Activated T-helper 1 cell treated with anti-CD3 and anti-CD28 coated beads, Interleukin-12 subunit alpha, Interleukin-12 subunit beta, Interleukin-2, Interleukin-4 antibody, amounts not matched to agents 30 ng/mL and 10 ng/mL and 1 ng/mL, durations not matched to agents 14 hours and 24 hours and 36 hours (primary cell): Measurements from ENCODE around the gene FGD5. TPM values are rescaled to one million over a fixed set of nuclear protein-coding genes. Genes with fewer than 3 reads are reported as not detected.
"Not testable (repeated sequence)": the region's sequence is repeated elsewhere in the genome, so short reads cannot be mapped to it uniquely, and the experiment has no call there.

ENCODE experiments used
- DNase-seq: peaks from one replicate; pipeline ENCODE4 v3.0.0; 2021; ENCODE audit warnings: low spot score
- H3K27ac Mint-ChIP-seq: one replicate; pipeline ENCODE4 v1.8.0; 2021; ENCODE audit warnings: mild to moderate bottlenecking, mixed read lengths
- H3K27me3 Mint-ChIP-seq: one replicate; pipeline ENCODE4 v1.8.0; 2022; ENCODE audit warnings: mild to moderate bottlenecking, moderate library complexity, mixed read lengths; ENCODE audit not compliant: insufficient read depth
- H3K36me3 Mint-ChIP-seq: one replicate; pipeline ENCODE4 v1.8.0; 2021; ENCODE audit warnings: low read depth, mixed read lengths
- H3K4me1 Mint-ChIP-seq: one replicate; pipeline ENCODE4 v1.8.0; 2021; ENCODE audit warnings: low read depth, mixed read lengths
- H3K4me3 Mint-ChIP-seq: one replicate; pipeline ENCODE4 v1.8.0; 2021; ENCODE audit warnings: mild to moderate bottlenecking, moderate library complexity, mixed read lengths
- H3K9me3 Mint-ChIP-seq: one replicate; pipeline ENCODE4 v1.8.0; 2021; ENCODE audit warnings: mixed read lengths
- intact Hi-C: fragments of 100-400 bp; cut with micrococcal nuclease; formaldehyde crosslinking; loops from one replicate; pipeline ENCODE4 v1.15.1; 2024
- total RNA-seq: library from RNA; stranded (reverse); gene quantifications from 2 replicates; pipeline ENCODE4 v1.2.3, GENCODE V29; 2022

The FGD5 gene
- total RNA-seq, 1 donor from 2014 or later, result not detected

GRCh38 chr3:14805961-14806537 is 12.7 kb upstream of the FGD5 start:
- no peak for DNase-seq
- Mint-ChIP-seq H3K4me1 (no peaks in the 10 kb centered on the region), H3K36me3 (no peaks in the 10 kb centered on the region), H3K4me3 (no peak overlapping the region), H3K9me3 (no peaks in the 10 kb centered on the region), H3K27ac (no peak overlapping the region), H3K27me3 (peaks cover 28% of the 10 kb centered on the region)
- intact Hi-C loops, result no loop called here

- Mint-ChIP-seq H3K27me3 (peaks cover 35% of the 10 kb centered on the region), H3K9me3 (no peaks in the 10 kb centered on the region), H3K36me3 (no peaks in the 10 kb centered on the region), H3K27ac (no peak overlapping the region), H3K4me3 (no peak overlapping the region), H3K4me1 (no peaks in the 10 kb centered on the region)
- no peak for DNase-seq
- intact Hi-C loops, result no loop called here
Measured at GRCh38 chr3:14806641-14807263, 12.0 kb upstream of the FGD5 start.

GRCh38 chr3:14808025-14808424 is 10.7 kb upstream of the FGD5 start:
- Mint-ChIP-seq H3K27ac (no peak overlapping the region), H3K4me3 (no peak overlapping the region), H3K27me3 (peaks cover 46% of the 10 kb centered on the region), H3K9me3 (no peaks in the 10 kb centered on the region), H3K36me3 (no peaks in the 10 kb centered on the region), H3K4me1 (no peaks in the 10 kb centered on the region)
- intact Hi-C loops, result no loop called here
- DNase-seq, result no peak

GRCh38 chr3:14808502-14809266 is 10.1 kb upstream of the FGD5 start:
- H3K27ac Mint-ChIP-seq, result no peak overlapping the region
- no peak overlapping the region for H3K4me3 Mint-ChIP-seq
- no peaks in the 10 kb centered on the region for H3K9me3 Mint-ChIP-seq
- DNase-seq, result no peak
- H3K27me3 Mint-ChIP-seq, result peaks cover 53% of the 10 kb centered on the region
- no peaks in the 10 kb centered on the region for H3K4me1 Mint-ChIP-seq
- H3K36me3 Mint-ChIP-seq, result no peaks in the 10 kb centered on the region
- intact Hi-C loops, result no loop called here

GRCh38 chr3:14809611-14810010 is 9.2 kb upstream of the FGD5 start:
- intact Hi-C loops, H3K9me3 Mint-ChIP-seq, H3K4me3 Mint-ChIP-seq, H3K36me3 Mint-ChIP-seq, H3K27ac Mint-ChIP-seq, H3K4me1 Mint-ChIP-seq, DNase-seq: not testable (repeated sequence)
- H3K27me3 Mint-ChIP-seq, result peaks cover 56% of the 10 kb centered on the region

GRCh38 chr3:14810070-14810791 is 8.5 kb upstream of the FGD5 start:
- no peaks in the 10 kb centered on the region for H3K36me3 Mint-ChIP-seq
- peaks cover 61% of the 10 kb centered on the region for H3K27me3 Mint-ChIP-seq
- no peaks in the 10 kb centered on the region for H3K4me1 Mint-ChIP-seq
- no peak for DNase-seq
- H3K27ac Mint-ChIP-seq, result no peak overlapping the region
- H3K4me3 Mint-ChIP-seq, result no peak overlapping the region
- H3K9me3 Mint-ChIP-seq, result no peaks in the 10 kb centered on the region
- intact Hi-C loops, result no loop called here

- Mint-ChIP-seq H3K36me3 (no peaks in the 10 kb centered on the region), H3K27ac (no peak overlapping the region), H3K27me3 (peaks cover 61% of the 10 kb centered on the region), H3K4me3 (no peak overlapping the region), H3K4me1 (no peaks in the 10 kb centered on the region), H3K9me3 (no peaks in the 10 kb centered on the region)
- no peak for DNase-seq
- intact Hi-C loops, result no loop called here
Measured at GRCh38 chr3:14810801-14811661, 7.7 kb upstream of the FGD5 start.

- intact Hi-C loops, result no loop called here
- H3K36me3 Mint-ChIP-seq, result no peaks in the 10 kb centered on the region
- H3K27ac Mint-ChIP-seq, result no peak overlapping the region
- peaks cover 61% of the 10 kb centered on the region for H3K27me3 Mint-ChIP-seq
- no peak overlapping the region for H3K4me3 Mint-ChIP-seq
- H3K9me3 Mint-ChIP-seq, result no peaks in the 10 kb centered on the region
- H3K4me1 Mint-ChIP-seq, result no peaks in the 10 kb centered on the region
- DNase-seq, result no peak
Measured at GRCh38 chr3:14811684-14812083, 7.1 kb upstream of the FGD5 start.

- no peak overlapping the region for H3K27ac Mint-ChIP-seq
- H3K4me3 Mint-ChIP-seq, result no peak overlapping the region
- H3K27me3 Mint-ChIP-seq, result peaks cover 57% of the 10 kb centered on the region
- intact Hi-C loops, result no loop called here
- no peaks in the 10 kb centered on the region for H3K9me3 Mint-ChIP-seq
- DNase-seq, result no peak
- H3K4me1 Mint-ChIP-seq, result no peaks in the 10 kb centered on the region
- H3K36me3 Mint-ChIP-seq, result no peaks in the 10 kb centered on the region
Measured at GRCh38 chr3:14812196-14812790, 6.5 kb upstream of the FGD5 start.

GRCh38 chr3:14814411-14814871 is 4.3 kb upstream of the FGD5 start:
- Mint-ChIP-seq H3K27ac (no peak overlapping the region), H3K9me3 (no peaks in the 10 kb centered on the region), H3K27me3 (peaks cover 47% of the 10 kb centered on the region), H3K4me1 (no peaks in the 10 kb centered on the region), H3K36me3 (no peaks in the 10 kb centered on the region), H3K4me3 (no peak overlapping the region)
- no peak for DNase-seq
- intact Hi-C loops, result no loop called here

- Mint-ChIP-seq H3K27ac (no peak overlapping the region), H3K4me1 (no peaks in the 10 kb centered on the region), H3K9me3 (no peaks in the 10 kb centered on the region), H3K36me3 (no peaks in the 10 kb centered on the region), H3K4me3 (no peak overlapping the region), H3K27me3 (peaks cover 38% of the 10 kb centered on the region)
- intact Hi-C loops, result no loop called here
- no peak for DNase-seq
Measured at GRCh38 chr3:14816359-14816758, 2.4 kb upstream of the FGD5 start.

- DNase-seq, result no peak
- Mint-ChIP-seq H3K27ac (no peak overlapping the region), H3K36me3 (no peaks in the 10 kb centered on the region), H3K9me3 (no peaks in the 10 kb centered on the region), H3K4me1 (no peaks in the 10 kb centered on the region), H3K27me3 (peaks cover 21% of the 10 kb centered on the region), H3K4me3 (no peak overlapping the region)
- intact Hi-C loops, result no loop called here
Measured at GRCh38 chr3:14819671-14820070, 909 bp downstream of the FGD5 start.
